GM12873 (cell line): Measurements from ENCODE around the gene YPEL3.

Experiments used
- TF ChIP-seq, protein P1 (sequence below): IDR thresholded peaks from 2 replicates; pipeline ENCODE4 v1.5.1; 2012; ENCODE audit warnings: low read depth, mild to moderate bottlenecking, moderate library complexity, low read length, control low read depth; ENCODE audit not compliant: insufficient read depth; ENCODE audit errors: missing control alignments

YPEL3 gene, protein sequence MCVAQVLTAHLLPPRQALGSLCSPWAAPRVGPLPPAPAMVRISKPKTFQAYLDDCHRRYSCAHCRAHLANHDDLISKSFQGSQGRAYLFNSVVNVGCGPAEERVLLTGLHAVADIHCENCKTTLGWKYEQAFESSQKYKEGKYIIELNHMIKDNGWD

DNA sequence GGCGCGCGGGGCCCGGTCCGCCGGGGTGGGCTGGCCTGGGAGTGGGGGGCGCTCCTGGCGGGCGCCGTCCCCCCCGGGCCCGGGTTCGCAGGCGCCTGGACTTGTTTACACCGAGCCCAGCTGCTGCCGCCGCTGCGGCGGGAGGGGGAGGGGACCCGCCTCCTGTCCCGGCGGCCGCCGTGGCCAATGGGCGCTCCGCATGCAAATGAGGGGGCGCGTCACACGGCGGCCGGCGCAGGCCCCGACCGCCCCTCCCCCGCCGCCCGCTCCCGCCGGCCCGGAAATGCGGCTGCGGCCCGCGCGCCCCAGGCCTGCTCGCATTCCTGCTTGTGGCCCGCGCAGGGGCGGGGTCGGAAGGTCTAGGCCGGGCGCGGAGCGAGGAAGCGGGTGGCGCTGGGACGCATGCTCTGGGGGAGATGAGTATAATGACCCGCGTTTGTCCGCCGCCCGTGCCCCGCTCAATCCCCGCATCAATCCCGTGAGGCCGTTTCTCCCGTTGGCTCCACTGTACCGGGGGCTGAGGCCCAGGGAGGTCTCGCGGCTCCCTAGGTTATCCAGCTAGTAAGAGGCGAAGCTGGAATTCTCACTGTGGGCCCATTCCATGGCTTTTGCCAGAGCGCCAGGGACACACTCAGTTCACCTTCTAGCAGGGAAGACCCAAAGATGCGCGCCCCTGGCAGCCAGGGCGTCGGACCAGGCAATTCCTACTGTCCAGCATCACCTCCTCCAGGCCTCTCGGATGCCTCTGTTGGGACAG lies at the start of gene YPEL3:
Gene YPEL3, minus strand, starts transcription at position 109 of the 757 bp plus-strand sequence. CDS start 731 bp downstream, outside the sequence.
- TF ChIP-seq, protein P1, sequence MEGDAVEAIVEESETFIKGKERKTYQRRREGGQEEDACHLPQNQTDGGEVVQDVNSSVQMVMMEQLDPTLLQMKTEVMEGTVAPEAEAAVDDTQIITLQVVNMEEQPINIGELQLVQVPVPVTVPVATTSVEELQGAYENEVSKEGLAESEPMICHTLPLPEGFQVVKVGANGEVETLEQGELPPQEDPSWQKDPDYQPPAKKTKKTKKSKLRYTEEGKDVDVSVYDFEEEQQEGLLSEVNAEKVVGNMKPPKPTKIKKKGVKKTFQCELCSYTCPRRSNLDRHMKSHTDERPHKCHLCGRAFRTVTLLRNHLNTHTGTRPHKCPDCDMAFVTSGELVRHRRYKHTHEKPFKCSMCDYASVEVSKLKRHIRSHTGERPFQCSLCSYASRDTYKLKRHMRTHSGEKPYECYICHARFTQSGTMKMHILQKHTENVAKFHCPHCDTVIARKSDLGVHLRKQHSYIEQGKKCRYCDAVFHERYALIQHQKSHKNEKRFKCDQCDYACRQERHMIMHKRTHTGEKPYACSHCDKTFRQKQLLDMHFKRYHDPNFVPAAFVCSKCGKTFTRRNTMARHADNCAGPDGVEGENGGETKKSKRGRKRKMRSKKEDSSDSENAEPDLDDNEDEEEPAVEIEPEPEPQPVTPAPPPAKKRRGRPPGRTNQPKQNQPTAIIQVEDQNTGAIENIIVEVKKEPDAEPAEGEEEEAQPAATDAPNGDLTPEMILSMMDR: no peak

DNA sequence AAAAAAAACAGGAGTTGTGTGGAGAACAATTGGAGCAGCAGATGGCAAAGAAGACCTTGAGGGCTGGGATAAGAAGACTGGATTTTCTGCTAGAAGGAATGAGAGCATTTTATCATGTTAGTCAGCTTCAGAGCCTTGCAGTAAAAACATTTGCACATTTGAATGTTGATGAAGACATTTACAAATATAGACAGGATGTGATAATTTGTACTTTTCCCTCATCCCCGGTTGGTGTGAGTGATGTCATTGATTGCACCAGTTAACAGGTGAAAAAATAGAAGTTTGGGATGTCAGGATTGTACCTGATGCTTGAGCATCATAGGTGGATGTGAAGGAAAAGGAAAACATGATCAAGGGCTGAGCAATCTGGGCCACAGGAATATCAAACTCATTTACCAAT lies 49.6 kb upstream of the YPEL3 start:
- TF ChIP-seq, protein P1: no peak

DNA sequence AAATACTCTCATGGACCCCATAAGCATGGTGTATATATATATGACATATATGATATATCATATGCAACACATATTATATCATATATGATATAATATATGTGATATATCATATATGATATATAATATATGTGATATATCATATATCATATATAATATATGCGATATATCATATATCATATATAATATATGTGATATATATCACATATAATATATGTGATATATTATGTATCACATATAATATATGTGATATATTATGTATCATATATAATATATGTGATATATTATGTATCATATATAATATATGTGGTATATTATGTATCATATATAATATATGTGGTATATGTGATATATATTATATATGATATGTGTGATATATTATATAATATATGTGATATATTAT lies 48.9 kb upstream of the YPEL3 start:
- TF ChIP-seq, protein P1: no peak

DNA sequence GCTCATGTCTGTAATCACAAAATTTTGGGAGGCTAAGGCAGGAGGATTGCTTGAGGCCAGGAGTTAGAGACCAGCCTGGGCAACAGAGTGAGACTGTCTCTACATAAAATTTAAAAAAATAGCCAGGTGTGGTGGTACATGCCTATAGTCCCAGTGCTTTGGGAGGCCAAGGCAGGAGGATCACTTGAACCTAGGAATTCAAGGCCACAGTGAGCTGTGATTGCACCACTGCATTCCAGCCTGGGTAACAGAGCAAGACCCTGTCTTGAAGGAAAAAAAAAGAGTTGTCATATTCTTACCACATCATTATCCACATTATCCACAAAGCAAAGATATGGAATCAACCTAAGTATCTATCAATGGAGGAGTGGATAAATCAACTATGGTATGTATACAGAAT lies 48.0 kb upstream of the YPEL3 start:
- TF ChIP-seq, protein P1: no peak

DNA sequence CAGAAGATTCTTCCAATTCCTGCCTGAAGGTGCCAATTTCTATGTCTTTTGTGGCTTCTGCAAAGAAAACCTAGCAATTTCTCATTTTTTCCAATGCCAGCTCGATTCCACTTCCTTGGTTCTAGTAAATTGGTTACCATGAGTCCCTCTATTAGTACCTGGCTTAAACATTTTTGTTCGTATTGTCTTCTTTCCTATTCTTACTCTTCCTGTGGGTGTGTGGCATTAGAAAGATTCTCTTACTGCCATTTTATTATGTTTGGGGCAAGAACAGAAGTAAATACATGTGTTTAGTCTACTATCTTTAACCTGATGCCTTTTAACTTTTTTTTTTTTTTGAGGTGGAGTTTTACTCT lies 47.3 kb upstream of the YPEL3 start:
- TF ChIP-seq, protein P1: no peak

DNA sequence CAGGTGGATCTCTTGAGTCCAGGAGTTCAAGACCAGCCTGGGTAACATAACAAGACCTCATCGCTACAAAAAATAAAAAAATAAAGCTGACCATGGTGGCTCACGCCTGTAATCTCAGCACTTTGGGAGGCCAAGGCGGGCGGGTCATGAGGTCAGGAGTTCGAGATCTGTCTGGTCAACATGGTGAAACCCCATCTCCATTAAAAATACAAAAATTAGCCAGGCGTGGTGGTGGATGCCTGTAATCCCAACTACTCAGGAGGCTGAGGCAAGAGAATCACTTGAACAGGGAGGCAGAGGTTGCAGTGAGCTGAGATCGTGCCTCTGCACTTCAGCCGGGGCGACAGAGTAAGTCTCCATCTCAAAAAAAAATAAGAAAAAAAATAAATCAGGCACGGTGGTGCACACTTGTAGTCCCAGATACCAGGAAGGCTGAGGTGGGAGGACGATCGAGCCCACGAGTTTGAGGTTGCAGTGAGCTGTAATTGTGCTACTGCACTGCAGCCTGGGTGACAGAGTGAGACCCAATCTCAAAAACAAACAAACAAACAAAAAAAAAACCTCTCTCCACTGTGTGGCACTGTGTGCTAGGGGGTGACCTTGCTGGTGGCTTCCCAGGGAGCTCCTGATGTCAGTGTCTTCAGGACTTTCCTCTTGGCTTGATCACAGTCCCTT lies 46.8 kb upstream of the YPEL3 start:
- TF ChIP-seq, protein P1: peak; percentile 69

DNA sequence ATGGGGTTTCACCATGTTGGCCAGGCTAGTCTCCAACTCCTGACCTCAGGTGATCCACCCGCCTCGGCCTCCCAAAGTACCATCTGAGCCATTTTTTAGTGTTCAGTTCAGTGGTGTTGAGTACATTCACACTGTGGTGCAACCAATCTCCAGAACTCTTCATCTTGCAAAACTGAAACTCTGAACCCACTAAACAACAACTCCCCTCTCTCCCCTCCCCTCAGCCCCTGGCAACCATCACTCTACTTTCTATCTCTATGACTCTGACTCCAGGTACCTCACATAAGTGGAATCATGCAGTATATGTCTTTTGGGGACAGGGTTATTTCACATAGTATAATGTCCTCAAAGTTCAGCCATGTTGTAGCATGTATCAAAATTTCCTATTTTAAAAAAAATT lies 45.7 kb upstream of the YPEL3 start:
- TF ChIP-seq, protein P1: no peak
